SK-N-SH (cell line): ENCODE data around the gene FFAR2.

ENCODE experiments used
- ELF1 ChIP-seq: IDR thresholded peaks from 2 replicates; pipeline ENCODE4 v1.4.0; 2012
- EP300 ChIP-seq, 2 experiments: IDR thresholded peaks; 2 replicates each; pipeline versions ENCODE4 v1.4.0 to v1.6.1; 2012; ENCODE audit warnings: borderline replicate concordance in 1 of 2, low read depth in 1 of 2, low read length in 1 of 2
- JUND ChIP-seq: IDR thresholded peaks from 2 replicates; pipeline ENCODE4 v1.4.0; 2012
- NRF1 ChIP-seq: IDR thresholded peaks from 2 replicates; pipeline ENCODE4 v1.6.1; 2012; ENCODE audit warnings: low read depth, mild to moderate bottlenecking, low read length
- POLR2AphosphoS5 ChIP-seq: IDR thresholded peaks from 2 replicates; pipeline ENCODE4 v1.6.1; 2012; ENCODE audit warnings: low read depth, low read length
- RAD21 ChIP-seq: IDR thresholded peaks from 2 replicates; pipeline ENCODE4 v1.6.1; 2012; ENCODE audit warnings: mild to moderate bottlenecking, low read length
- RCOR1 ChIP-seq: fragments of 150-350 bp; IDR thresholded peaks from 2 replicates; pipeline ENCODE4 v1.6.1; 2017; ENCODE audit warnings: antibody characterized with exemption, low read length
- SIN3A ChIP-seq: IDR thresholded peaks from 2 replicates; pipeline ENCODE4 v1.6.1; 2012; ENCODE audit warnings: low read depth, mild to moderate bottlenecking, low read length, moderate library complexity, borderline replicate concordance
- TAF1 ChIP-seq: IDR thresholded peaks from 2 replicates; pipeline ENCODE4 v1.6.1; 2012; ENCODE audit warnings: low read depth, mild to moderate bottlenecking, low read length, moderate library complexity, borderline replicate concordance
- TF ChIP-seq, protein P1 (sequence below): fragments of 200-600 bp; sonication (generic); IDR thresholded peaks from 2 replicates; pipeline ENCODE4 v1.6.1; 2017; ENCODE audit warnings: antibody characterized with exemption, mild to moderate bottlenecking, moderate library complexity
- TF ChIP-seq, protein P2 (sequence below): IDR thresholded peaks from 2 replicates; pipeline ENCODE4 v1.4.0; 2012; ENCODE audit warnings: low read depth, borderline replicate concordance
- TF ChIP-seq, protein P3 (sequence below): IDR thresholded peaks from 2 replicates; pipeline ENCODE4 v1.4.0; 2012; ENCODE audit warnings: low read depth

DNA sequence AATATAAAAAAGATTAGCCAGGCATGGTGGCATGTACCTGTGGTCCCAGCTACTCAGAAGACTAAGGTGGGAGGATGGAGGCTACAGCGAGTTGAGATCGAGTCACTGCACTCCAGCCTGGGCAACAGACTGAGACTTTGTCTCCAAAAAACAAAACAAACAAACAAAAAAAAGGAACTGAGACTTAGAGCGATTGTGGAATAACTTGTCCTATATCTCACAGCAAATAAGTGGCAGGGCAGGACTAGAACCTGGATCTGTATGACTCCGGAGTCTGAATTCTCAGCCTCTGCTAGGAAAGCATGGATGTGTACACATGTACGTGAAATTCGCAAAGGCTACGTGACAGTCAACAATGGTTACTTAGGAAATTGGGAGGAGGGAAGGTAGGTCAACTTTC lies 22.1 kb downstream of the FFAR2 start:
- TF ChIP-seq, protein P1, sequence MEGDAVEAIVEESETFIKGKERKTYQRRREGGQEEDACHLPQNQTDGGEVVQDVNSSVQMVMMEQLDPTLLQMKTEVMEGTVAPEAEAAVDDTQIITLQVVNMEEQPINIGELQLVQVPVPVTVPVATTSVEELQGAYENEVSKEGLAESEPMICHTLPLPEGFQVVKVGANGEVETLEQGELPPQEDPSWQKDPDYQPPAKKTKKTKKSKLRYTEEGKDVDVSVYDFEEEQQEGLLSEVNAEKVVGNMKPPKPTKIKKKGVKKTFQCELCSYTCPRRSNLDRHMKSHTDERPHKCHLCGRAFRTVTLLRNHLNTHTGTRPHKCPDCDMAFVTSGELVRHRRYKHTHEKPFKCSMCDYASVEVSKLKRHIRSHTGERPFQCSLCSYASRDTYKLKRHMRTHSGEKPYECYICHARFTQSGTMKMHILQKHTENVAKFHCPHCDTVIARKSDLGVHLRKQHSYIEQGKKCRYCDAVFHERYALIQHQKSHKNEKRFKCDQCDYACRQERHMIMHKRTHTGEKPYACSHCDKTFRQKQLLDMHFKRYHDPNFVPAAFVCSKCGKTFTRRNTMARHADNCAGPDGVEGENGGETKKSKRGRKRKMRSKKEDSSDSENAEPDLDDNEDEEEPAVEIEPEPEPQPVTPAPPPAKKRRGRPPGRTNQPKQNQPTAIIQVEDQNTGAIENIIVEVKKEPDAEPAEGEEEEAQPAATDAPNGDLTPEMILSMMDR, result no peak
- TF ChIP-seq EP300 (IDR thresholded peaks at IDR 0.05; ENCODE audit: borderline replicate concordance in 1 of 2, low read depth in 1 of 2, low read length in 1 of 2) (no peak), SIN3A (no peak), POLR2AphosphoS5 (no peak), RAD21 (no peak), RCOR1 (no peak), ELF1 (no peak), TAF1 (no peak), JUND (no peak), NRF1 (no peak)
- TF ChIP-seq, protein P2, sequence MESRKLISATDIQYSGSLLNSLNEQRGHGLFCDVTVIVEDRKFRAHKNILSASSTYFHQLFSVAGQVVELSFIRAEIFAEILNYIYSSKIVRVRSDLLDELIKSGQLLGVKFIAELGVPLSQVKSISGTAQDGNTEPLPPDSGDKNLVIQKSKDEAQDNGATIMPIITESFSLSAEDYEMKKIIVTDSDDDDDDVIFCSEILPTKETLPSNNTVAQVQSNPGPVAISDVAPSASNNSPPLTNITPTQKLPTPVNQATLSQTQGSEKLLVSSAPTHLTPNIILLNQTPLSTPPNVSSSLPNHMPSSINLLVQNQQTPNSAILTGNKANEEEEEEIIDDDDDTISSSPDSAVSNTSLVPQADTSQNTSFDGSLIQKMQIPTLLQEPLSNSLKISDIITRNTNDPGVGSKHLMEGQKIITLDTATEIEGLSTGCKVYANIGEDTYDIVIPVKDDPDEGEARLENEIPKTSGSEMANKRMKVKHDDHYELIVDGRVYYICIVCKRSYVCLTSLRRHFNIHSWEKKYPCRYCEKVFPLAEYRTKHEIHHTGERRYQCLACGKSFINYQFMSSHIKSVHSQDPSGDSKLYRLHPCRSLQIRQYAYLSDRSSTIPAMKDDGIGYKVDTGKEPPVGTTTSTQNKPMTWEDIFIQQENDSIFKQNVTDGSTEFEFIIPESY, result no peak
- TF ChIP-seq, protein P3, sequence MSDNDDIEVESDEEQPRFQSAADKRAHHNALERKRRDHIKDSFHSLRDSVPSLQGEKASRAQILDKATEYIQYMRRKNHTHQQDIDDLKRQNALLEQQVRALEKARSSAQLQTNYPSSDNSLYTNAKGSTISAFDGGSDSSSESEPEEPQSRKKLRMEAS, result no peak
